ENCODE measurements around the gene CADM2.
"Not testable (repeated sequence)": the region's sequence is repeated elsewhere in the genome, so short reads cannot be mapped to it uniquely, and the experiment has no call there.

The CADM2 gene

DNA sequence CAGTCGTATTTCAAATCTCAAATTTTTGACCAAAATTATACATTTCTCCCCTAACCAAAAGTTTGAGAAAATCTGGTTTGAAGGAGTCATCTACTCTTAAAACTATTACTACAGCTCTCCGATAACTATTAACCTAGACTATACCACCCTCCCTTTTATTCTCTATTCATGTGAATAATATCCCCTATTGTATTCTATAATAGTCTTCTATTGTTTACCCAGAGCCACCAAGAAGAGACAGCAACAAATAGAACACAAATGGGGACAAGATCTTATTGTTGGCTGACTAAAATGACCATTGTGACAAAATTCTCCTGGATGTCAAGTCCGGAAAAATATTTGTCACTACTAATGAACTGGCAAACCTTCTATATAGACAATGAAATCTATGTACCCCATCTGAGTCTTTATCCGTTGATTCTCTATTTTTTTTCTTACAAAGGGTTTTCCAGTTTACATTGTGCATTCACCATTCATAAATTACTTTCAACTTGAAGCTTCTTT, 618.0 kb downstream of the CADM2 start:
- no peak for DNase-seq

DNA sequence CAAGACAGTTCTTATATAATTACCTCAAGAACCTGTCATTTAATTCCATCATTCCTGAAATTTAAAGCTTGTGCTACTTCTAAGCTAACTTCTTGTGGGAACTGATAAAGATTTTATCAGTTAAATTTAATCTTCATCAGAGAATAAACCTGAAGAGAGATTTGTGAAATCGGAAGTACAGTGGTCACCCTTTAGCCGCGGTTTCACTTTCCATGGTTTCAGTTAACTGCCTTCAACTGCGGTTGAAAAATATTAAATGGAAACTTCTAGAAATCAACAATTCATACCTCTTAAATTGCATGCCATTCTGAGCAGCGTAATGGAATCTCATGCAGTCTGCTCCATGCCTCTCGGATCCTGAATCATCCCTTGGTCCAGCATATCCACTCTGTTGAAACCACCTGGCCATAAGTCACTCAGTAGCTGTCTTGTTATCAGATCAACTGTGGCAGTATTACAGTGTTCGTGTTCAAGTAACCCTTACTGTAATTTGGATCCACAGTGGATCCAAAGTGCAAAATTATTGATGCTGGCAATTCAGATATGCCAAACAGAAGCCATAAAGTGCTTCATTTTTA, 626.1 kb downstream of the CADM2 start:
- no peak for DNase-seq

DNA sequence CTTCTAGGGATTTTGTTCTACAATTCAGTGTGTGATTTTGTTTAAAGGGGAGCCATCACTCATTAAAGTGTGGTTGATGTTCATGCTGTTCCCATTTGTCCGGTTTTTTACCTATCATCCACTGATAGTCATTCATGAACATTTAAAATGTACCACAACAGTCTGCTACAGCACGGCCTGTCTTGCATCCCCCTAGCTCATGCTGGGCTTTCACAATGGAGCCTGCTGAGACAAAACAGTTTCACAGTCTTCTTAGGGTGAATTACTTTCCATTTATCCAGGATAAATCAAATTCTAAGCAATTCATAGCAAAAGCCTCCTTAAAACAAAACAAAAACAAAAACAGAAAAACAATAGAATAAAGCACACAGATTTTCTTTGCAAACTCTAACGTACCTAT, 627.2 kb downstream of the CADM2 start:
- DNase-seq = no peak

DNA sequence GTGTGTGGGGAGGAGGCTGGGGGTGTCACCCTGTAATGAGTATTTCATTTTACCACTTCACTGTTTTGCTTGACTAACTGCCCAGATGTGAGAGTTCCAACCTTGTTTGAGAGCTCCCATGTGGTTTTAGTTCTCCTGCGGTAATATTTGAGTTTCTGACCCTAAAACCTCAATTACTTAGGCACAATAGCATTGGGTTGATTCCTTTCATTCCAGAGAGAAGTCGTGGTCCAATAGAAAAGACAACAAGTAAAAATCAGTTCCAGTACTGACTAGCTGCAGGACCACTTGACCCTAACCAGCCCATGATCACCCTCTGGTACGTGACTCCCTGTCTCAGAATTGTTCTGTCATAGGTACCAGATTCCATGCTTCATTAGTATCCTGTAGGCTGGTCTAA, 630.4 kb downstream of the CADM2 start:
- no peak for DNase-seq

DNA sequence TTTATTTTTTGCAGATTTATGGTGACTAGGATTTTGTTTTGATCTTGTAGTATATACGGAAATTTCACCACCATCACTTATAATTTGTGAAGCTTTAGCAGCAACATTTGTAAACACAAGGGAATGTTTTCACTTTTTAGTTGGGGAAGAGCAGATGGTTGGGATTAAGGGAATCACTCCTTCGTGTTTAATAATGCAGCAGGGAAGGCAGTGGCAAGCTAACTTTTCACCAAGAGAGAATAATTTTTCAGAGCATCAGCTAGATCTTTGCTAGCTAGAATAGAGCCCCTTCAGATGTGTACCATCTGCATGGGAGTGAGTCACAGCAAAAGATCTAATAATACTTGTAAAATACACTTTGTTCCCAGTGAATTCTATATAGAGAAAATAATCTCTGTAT, 632.7 kb downstream of the CADM2 start:
- no peak for DNase-seq

DNA sequence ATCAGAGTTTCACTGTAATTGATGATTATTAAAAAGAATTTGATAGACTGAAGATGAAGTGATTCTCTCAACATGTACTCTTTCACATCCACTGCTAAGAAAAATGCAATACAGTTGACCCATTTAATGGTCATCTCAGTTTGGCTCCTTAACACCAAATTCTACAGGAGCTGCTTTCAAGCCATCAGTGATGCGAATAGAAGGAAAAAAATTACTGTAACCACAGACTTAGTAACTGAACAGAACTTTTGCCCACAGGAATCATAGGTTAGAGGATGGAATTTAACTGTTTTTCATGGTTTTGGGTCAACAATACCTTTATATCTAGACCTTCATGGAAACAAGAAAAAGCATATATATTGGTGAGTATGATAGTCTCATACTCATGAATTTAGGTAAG, 633.5 kb downstream of the CADM2 start:
- no peak for DNase-seq

DNA sequence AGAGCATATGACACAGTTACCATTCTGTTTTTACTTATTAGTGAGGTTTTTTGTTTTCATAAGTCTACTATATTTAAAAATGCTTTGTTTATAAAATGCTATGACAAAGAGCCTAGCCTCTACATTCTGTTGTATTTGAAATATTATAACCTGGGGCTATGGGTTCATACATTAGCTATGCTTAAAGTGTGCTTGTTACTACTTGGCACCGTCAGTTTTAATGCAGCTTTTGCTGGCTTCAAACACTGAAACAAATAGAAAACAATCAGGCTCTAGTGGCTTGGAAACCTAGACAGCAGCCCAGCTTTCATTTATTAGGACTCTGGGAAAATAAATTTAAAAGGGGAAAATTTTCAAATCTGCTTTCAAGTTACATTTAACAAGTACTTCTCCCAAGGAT, 635.9 kb downstream of the CADM2 start:
- DNase-seq = no peak

DNA sequence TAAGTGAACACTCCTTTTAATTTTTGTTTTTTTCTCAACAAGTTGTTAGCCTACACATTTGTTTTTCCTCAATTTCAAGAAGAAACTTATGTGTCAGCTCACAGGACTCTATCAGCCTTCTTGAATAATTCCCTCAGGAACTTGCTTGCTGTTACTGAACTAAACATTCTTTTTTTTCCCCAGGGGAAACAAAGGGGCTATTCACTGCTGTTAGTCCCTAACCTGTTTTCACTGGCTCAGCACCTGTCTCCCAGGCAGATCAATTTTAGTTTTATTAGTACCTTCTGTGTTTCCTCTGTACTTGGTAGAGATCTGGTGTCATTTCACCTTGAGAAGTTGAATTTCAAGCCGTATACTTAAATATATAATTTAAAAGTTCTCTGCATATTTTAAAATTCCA, 644.6 kb downstream of the CADM2 start:
- no peak for DNase-seq

DNA sequence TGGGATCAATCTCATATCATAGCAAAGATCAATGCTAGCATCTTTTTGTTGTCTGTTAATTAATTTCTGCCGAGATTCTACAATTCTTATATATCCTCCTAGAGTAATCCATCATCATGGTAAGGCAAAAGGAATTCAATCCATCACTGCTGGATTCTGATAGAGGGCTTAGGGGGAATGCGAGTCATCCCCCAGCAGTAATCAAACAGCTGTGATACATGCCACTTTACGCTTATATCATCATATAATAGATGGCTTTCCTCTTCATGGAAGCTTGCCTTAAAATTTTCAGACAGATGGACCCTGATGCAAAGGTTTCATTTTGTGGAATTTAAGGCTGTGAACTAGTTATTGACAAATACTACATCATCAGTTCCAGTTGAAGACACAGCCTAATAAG, 645.9 kb downstream of the CADM2 start:
- DNase-seq = no peak

DNA sequence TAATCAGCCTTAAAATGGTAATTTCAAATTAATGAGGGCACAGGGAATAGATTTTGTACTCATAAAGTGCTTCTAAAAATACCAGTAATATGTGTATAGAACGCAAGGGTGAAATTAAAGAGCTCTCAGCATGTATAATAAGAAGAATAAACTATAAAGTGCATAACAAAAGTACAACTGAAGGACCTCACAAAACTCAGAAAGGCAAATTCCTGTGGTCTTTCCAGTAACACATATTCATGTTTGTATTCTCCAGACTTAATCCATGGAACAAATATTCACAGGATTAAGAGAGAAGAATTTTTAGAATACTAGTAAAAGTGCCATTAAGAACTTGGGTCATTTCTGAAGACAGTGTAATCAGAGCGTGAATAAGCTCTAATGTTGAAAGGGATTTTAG, 646.3 kb downstream of the CADM2 start:
- no peak for DNase-seq

DNA sequence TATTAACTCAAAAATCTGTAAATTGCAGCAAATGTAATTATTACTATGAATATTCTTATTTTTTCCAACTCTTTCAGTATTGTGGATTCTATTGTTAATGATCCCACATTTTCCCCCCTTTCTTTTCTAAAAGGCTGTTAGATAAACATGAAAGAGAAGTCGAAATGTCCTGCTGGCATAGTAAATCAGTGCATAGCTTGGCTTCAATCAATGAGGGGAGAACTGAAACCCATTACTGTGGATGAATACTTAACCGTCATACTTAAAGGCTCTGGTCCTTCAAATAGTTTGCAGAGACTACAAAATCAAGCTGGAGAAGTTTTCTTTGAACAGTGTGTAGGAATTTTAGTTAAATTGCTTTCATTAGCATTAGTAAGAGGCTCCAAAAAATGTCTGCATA, 667.9 kb downstream of the CADM2 start:
- no peak for DNase-seq

DNA sequence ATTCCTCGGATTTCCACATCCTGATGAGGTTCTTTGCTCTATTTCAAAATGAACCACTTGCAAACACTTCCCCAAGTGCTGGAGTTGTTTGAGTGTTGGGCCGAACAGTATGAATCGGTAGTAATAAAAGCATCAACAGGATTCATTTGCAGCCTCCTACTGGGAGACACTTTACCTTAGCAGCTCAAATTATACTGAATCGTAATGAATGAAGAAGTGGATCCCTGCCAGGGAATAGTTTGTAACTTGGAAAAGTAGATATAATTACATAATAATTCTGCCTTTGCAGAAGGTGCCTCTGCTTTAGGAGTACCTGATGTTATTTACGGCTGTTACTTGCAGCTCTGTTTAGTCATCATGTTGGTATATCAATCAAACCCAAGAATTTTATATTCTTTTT, 669.1 kb downstream of the CADM2 start:
- no peak for DNase-seq

DNA sequence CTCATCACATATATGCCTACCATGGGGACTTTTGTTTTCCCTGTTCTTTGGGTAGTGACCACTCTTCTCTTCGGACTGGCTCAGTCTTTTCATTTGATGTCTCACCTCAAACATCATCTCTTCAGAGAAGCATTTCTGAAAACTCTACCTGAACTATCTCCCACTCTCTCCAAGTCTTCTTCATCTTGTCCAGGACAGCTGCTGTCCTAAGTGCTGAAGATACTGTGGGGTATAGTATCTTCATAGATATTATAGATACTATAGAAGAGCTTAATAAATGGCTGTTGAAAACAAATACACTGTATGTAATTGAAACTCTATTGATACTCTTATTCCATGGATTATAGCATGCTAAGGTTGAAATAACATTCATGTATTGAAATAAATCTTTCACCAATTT, 672.3 kb downstream of the CADM2 start:
- DNase-seq = no peak

DNA sequence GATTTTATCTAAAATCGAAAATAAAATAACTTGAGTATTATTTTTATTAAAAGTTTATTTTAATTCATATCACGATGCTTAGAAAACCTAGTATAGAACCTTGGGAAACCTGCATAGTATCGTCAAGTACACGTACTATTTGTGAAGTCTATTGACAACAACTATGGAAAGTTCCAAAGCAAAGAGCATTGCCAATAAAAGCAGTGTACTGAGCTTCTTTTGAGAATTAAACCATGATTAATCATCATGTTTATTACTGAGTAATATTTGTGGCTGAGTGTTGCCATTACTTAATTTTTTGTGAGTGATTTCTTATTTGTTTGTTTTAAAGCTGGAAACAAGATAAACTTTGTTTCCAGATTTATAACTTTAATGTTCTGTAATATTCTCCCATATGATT, 674.1 kb downstream of the CADM2 start:
- DNase-seq = no peak

DNA sequence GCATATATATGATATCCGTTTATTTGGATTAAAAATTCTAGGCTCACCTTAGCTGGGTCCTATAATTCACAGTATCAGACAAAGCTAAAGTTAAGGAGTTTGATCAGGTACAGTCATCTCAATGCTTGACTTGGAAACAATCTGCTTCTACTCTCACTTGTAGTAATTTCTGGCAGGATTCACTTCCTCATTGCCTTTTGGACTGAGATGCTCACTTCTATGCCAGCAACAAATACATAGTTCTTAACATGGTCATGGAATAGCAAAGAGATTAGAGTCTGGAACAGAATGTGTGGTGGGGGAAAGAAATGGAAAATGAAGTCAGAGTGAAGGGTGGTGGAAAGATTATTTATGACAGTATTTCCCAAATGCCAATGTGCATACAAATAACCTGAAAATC, 693.6 kb downstream of the CADM2 start:
- DNase-seq = no peak

DNA sequence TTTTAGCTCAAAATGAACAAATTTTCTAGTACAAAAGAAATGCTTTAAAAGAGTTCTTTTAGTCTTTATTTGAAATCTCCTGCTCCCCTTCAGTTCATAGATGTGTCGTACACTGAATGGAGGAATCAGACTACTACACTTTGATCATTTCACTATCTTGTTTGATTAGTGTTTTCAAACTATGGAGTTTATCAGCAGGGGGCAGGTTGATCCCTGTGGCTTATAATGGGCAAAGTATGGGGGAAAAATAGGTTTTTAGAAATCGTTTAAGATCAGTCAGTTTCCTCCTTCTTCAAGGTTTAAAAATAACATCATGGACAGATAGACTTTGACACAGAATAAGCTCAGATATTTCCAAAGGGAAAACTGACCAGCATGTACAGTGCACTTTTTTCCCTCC, 701.7 kb downstream of the CADM2 start:
- DNase-seq = no peak

DNA sequence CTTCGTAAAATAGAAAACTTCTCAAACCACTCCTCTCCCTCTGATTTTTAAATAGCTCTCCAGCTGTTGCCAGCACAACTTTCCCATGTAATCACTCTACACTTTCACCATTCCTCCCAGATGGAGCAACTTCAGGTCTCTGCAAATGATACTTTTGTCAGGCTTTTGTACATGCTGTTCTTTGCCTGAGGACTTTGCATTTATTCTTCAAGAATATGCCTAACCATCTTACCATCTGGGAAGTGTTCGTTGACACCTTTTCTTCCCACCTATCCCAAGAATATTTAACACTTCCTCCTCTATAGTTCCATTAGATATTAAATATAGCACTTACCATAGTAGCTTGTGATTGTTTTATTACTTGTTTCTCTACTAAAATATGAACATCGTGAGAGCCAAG, 703.7 kb downstream of the CADM2 start:
- DNase-seq = no peak

DNA sequence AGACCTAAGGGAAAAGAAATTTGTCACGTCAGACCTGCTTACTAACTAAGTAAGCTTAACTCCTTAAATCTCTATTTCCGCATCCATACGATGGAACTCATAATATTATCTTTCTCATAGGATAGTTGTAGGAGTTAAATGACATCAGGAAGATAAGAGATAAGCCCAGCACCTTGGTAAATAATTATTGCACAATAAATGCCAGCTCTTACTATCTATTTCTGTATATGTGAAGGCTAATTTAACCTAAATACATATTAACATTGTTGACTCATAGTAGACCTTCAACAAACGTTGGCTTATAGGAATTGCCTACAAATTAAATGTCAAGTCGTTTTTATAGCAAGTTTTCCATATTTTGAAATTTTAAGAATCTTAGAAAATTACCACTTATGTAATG, 709.0 kb downstream of the CADM2 start:
- no peak for DNase-seq

DNA sequence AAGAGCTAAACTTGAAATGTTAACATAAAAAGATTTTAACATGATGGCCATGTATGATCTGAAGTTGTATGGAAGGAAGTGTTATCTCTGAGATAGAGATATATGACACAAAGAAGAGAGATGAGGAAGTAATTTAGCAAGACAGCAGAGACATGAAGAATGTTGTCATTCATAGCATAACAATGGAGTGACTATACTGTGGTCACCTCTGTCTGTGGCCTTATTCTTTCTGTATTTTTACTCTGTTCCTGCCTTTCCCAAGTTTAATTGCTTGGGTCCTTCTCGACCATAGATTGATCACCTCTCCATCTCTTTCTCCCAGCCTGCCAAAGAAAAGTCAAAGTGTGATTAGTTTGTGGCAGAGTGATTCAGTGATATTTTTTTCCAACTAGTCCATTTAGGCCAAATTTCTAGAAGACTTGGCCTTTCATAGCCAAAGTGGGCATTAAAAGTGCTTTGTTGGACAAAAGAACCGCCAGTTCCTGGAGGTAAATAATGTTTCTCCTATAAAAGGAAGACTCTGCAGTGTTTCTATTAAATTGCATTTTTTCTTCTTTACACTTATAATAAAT, 711.9 kb downstream of the CADM2 start:
- no peak for DNase-seq

DNA sequence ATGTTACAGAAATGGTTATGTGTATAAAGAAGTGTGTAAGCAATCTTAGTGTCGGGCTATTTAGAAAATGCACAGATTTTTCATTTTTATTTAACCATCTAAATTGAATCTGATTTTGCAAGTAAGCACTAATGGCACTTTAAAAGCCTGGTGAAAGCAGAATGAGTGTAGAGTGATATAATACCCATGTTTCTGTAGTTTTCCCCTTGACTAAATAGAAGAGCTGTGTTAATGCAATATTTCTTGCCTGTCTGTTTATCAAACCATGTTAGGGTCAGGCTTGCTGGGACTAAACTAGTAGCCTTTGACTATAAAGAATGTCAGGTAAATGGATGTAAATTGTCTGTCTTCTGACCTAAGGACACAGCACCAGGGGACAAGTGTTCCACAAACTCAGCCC, 714.0 kb downstream of the CADM2 start:
- no peak for DNase-seq

DNA sequence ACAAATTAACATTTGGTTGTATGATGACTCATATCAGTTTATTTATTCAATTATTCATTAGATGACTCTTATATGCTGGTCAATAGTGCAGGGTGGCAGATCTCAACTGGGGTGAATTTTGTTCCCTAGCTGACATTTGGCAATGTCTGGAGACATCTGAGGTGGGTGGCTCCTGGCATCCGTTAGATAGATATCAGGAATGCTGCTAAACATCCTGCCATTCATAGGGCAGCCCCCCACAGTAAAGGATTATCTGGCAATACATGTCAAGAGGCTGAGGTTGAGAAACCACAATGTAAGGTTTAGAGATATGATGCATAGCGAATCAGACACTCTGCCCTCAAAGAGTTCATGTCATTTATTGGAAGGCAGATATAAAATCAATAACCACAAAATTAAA, 719.9 kb downstream of the CADM2 start:
- DNase-seq = no peak

DNA sequence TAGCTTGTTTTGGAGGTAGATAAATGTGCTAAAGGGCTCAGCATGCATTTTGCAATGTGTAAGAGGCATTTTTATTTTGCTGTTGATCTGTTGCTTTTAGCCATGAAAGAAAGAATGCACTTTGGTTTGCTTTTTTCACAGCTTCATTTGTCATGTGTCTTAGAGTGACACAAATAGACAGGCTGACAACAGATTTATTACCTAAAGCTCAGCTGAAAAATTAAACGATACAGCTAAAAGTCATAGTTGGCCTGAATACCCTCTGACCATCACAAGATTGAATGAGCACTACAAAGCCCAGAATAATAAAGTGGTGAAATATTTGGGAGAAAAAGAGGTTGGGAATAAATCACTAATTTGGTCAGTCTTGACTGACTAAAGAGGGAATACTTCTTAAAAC, 723.1 kb downstream of the CADM2 start:
- DNase-seq = no peak

DNA sequence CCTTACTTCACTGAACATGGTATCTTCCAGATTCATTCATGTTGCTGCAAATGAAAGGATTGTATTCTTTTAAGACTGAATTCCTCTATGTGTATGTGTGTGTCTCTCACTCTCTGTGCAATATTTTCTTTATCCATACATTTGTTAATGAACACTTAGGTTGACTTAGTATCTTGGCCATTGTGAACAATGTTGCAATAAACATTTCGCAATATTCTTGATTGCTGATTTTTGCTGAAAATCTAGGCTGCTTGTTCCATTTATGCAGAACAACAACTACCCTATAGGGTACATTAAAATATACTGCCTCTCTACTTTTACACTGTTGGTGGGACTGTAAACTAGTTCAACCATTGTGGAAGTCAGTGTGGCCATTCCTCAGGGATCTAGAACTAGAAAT, 732.4 kb downstream of the CADM2 start:
- no peak for DNase-seq

DNA sequence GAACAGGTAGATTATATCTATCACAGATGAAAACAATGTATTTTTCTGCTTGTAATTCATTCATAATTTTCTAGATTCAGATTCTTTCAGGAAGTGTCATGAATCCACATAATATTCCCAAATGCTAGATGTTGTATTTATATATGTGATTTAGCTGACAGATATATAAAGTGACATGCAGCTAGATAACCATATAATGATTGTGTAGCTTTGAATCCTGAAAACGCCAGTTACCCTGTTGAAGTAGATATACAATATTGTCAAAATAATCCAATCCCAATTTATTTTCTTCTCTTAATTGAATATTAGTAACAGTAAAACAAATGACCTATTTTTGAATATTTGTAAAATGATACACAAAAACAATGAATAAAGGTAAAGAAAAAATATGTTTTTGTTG, 738.4 kb downstream of the CADM2 start:
- DNase-seq = no peak

DNA sequence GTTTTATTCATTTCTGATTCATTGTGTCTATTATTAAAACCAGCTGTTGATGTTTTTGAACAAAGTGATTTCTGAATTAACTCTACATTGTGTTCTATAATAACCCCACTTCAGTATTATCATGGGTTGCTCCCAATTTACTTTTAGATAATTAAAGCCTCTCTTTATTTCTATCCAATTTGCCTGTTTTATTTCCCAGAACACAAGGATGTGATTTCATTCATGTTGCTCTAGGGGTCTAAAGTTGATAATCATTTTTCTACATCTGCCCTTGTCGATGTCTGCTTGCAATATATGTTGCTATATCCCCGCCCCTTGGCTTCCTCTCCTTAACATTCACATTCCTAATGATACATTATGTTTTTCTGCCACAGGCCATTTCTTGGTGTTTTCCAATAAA, 747.3 kb downstream of the CADM2 start:
- DNase-seq = no peak

DNA sequence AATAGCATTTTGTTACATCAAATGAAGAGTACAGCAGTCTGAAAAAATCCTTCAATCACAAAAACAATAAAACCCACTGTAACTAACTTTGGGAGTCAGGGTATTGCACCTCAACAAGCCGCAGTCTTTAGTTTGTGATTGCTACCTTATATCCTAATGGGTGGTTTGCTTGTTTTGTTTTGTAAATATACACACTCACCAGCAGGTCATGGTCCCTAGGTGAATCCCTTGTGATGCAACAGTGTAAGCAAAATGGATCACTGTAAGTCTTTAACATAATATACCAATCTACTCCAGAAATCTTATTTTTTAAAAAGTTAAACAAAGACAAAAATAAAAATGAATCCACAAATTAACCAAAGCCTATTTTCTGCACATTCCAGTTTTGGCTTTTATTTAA, 749.5 kb downstream of the CADM2 start:
- not testable (repeated sequence) for DNase-seq
